Stimulated activated naive CD4-positive, alpha-beta T cell treated with Interleukin-2 at 50 U/mL for 16 hours (primary cell): ENCODE results near the gene MED31.
"Not testable (repeated sequence)": the region's sequence is repeated elsewhere in the genome, so short reads cannot be mapped to it uniquely, and the experiment has no call there.

Experiments used
- DNase-seq: peaks from one replicate; lab custom pipeline; 2025; lab: John Stamatoyannopoulos, UW

Gene MED31

DNA sequence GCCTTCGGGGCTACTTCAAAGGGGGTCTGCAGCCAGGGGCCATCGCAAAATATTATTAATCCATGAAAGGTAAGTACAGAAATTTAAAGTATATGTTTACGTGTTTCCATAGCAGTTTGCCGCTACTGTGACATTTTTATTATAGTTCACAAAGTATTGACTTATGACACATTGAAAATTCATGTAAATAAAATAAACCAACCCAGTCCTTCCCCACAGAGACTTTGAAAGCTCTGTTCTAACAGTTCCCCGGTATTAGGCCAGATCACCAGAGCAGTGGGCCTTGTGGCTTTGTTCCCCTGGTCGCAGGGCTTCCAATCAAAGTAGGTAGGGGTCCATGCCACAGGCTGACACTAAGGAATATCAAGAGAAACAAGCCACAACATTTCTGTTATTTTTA lies 24.8 kb downstream of the MED31 start:
- no peak for DNase-seq

DNA sequence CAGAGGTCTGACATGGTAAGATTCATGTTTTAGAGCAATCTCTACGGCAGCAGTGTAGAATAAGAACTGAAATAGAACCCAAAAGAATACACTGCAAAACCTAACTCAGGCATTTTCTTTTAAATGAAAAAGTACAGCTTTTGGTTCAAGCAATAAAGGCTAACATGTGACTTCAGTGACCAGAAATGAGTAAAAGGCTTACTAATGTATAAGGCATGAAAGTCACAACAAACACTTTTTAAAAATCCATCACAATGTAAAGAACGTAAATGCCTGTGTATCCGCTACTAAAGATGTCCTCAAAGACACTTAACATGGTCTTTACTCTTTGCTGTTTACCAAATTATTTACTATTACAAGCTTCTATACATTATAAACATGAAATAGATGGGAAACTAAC lies 27.5 kb downstream of the MED31 start:
- DNase-seq: no peak

DNA sequence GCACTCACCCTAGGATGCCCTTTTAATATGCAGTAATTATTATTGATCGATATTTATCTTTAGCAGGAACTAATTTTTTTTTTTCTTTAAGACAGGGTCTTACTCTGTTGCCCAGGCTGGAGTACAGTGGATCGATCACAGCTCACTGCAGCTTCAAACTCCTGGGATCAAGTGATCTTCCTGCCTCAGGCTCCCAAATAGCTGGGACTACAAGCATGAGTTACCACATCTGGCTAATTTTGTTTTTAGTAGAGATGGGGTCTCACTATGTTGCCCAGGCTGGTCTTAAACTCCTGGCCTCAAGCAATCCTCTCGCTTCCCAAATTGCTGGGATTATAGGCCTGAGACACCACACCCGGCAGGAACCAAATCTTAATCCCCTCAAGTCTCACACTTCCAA lies 40.2 kb downstream of the MED31 start:
- DNase-seq: no peak

DNA sequence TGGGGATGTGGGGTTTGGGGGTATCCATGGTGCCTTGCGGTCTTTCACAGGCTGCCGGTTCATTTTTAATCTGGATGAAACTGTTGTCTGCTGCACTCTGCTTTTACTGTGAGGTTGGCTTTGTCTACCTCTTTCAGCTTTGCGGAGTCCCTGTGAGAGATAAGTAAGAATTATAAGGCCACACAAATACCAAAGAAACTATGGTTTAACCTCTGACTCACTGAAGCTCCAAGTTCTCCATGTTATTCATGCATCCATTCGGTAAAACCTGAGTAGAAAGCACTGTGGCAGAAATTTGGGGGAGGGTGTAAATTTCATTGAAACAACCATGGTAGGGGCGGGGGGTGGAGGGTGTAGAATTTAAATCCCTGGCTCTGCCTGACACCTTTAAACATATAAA lies 41.4 kb downstream of the MED31 start:
- DNase-seq: no peak

DNA sequence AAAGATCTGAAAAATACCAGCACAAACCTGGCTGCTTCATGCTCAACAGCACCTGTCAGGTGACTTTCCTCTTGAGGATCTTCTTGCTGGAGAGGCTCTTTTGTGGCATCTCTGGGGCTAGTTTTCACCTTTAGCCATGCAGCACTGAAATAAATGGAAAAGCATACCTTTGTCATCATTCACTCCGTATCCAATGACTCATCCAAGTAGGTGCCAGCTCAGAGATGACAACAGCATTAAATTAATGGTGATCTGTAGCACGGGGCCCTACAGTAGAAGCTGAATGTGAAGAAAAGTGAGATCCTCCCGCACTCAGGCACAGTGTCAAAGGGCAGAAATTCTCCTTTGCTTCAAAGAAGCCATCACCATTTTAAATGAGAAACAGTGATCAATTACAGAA lies 43.1 kb downstream of the MED31 start:
- no peak for DNase-seq

DNA sequence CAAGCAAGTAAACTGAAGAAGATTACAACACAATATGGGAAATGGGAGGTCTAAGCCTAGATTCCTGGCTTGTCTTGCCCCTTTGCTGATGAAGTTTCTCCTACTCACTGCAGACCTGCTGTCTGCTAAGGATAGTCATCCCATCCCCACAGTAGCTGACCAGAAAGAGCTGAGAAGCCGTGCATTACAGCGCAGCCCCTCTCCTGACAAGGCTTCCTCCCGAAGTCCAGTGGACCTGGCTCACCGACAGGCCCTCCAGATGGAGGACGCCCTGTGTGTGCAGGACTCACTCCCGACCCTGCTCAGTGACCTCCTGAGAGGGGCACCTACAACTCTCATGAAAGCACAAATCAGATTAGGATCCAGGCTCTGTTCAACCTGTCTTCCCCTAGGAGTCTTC lies 46.3 kb downstream of the MED31 start:
- no peak for DNase-seq

DNA sequence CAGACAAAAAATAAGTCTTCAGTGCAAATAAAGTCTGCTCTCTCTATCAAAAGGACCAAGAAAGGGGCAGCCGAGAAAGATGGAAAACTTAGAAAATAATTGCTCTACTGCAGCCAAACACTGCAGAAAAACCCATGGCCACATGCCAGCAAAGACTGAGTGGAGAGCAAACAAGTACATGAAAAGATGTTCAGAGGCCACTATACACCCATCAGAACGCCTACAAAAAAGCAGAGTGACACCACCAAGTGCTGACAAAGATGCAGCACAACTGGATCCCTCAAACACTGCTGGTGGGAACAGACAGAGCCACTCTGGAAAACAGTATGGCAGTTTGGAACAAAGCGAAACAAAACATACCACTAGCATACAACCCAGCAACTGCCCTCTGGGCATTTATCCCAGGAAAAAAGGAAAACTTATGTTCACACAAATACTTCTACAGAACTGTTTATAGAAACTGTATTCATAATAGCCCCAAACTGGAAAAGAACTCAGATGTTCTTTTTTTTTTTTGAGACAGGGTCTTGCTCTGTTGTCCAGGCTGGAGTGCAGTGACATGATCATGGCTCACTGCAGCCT lies 47.6 kb downstream of the MED31 start:
- no peak for DNase-seq

DNA sequence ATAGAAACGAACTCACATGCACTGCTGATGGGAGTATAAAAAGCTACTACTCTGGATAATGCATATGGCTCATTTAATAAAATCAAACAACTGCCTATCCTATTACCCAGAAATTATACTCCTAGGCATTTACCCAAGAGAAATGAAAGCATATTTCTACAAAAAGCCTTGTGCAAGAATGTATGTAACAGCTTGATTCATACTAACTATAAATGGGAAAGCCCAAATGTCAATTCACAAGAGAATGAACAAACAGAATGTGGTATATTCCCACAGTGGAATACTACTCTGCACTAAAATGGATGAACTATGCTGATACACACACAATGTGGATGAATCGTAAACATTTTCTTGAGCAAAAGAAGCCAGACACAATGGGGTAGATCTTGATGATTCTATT lies 49.3 kb downstream of the MED31 start:
- no peak for DNase-seq

DNA sequence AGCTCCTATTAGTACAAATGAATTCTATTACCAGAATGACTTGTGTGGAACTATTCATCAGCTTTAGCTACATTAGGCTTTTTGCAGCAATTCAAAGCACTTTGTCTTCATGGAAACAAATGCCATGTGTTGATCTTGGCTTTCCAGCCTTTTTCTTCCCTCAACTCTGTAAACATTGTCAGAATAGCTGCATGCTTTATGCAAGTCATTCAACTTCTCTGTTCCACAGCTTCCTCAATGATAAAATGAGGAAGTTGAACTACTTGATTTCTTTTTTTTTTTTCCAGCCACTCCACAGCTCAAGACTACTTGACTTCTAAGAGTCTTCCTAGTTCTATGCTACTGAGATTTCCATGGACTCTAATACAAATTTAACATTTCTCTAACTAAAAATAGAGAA lies 52.0 kb downstream of the MED31 start:
- no peak for DNase-seq

DNA sequence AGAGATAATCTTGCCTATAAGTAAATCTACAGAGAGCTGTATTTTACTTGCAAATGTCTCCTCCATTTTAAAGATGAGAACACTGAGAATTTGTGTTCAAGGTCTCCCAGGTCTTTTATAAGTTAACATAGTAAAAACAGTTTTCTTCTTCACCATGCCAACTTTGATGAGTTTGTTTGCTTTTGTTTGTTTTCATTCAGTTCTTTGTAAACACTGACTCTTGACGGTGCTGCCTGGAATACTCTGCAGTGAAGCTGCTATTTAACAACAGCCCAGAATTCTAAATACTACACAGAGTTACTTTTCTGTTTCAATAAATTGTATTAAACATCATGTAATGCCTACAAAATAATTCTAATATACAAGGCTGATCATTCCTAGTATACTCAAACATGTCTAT lies 53.7 kb downstream of the MED31 start:
- no peak for DNase-seq

DNA sequence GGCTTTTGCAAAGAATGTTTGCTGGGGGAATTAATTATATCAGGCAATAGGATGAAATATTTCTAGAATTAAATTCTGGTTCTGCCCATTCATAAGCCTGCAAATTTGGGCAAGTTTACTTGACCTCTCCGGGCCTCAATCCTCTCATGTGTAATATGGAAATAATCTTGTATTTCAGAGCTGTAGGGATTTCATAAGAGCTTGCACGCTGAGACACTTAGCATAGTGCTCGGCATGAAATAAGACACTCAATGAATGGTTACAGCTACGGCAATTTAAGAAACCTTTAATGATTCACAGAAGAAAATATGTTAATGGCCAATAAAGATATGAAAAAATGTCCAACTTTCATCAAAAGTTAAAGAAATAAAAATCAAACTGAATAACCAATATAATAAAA lies 54.5 kb downstream of the MED31 start:
- no peak for DNase-seq

DNA sequence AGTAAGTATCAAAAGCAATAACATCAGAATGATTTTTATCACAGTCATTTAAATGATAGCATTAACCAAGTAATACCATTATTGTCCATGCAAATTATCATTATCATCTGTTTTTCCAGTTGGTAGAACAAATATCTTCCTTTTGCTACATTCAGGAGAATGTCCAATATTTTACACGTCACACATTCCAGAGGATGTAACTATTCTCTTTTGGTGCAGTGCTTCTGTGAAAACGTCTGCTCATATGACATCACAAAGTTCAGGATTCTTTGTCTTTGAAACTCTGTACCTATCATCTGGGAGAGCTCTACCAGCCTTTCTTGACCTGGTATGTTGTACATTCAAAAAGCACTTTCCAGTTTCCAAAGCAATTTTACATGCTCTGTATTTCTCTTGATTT lies 54.9 kb downstream of the MED31 start:
- no peak for DNase-seq

DNA sequence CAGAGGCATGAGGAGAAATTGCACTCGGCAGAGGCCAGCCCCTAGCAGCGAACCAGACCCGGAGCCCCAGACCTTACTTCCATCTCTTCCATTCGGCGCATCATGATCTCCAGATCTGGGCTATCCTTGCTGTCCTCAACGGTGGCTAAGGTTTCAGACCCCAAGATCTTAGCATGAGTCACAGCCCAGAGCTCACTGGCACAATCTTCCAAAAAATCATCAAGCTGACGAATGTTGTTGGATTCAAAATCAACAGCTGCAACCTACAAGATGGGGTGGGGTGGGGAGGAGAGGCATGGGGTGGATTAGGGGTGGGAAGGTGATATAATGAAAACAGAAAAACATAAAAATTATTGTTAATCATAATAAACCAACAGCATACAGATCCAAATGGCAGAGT lies 55.3 kb downstream of the MED31 start:
- DNase-seq: no peak

DNA sequence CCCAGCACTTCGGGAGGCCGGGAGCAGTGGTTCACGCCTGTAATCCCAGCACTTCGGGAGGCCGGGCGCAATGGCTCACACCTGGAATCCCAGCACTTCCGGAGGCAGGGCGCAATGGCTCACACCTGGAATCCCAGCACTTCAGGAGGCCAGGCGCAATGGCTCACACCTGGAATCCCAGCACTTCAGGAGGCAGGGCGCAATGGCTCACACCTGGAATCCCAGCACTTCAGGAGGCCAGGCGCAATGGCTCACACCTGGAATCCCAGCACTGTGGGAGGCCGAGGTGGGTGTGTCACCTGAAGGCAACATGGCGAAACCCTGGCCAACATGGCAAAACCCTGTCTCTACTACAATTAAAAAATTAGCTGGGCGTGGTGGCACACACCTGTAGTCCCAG lies 58.0 kb downstream of the MED31 start:
- DNase-seq: not testable (repeated sequence)
